A673 (cell line): ENCODE measurements around the gene MOXD1. TPM values are rescaled to one million over a fixed set of nuclear protein-coding genes. Genes with fewer than 3 reads are reported as not detected.
A peak's percentile ranks its signal among the peaks of the same experiment; 100 is the strongest.

ENCODE experiments used
- BruUV-seq: library from RNA; stranded (reverse); fragments of 400-500 nt; replicated peaks from 2 replicates; lab custom pipeline; 2021; lab: Mats Ljungman, UMichigan
- CTCF ChIA-PET: fragments of 300-600 bp; sonication (Branson Sonifier 250); formaldehyde crosslinking; loops from one replicate; lab custom pipeline; 2022; ENCODE audit warnings: antibody characterized with exemption; lab: Charles Lee
- POLR2A ChIA-PET: fragments of 300-600 bp; sonication (Branson Sonifier 250); formaldehyde crosslinking; loops from one replicate; lab custom pipeline; 2022; ENCODE audit warnings: antibody characterized with exemption; ENCODE audit not compliant: low non-redundant PET; lab: Charles Lee
- DNase-seq: peaks from one replicate; pipeline ENCODE4 v3.0.0-alpha.2; 2015; ENCODE audit warnings: low spot score
- H3K27ac ChIP-seq: fragments of 200-600 bp; sonication (generic); 2 replicates; pipeline ENCODE4 v1.5.1; 2016; ENCODE audit warnings: mixed run types, low read depth, mild to moderate bottlenecking, mixed read lengths, antibody characterized with exemption, low read length; ENCODE audit not compliant: poor library complexity, severe bottlenecking
- H3K27me3 ChIP-seq: fragments of 200-600 bp; sonication (generic); replicated peaks from 2 replicates; pipeline ENCODE4 v1.6.1; 2017; ENCODE audit warnings: mixed run types, low read depth, mild to moderate bottlenecking, mixed read lengths, antibody characterized with exemption, low read length; ENCODE audit not compliant: insufficient read depth, poor library complexity
- H3K36me3 ChIP-seq: fragments of 200-600 bp; sonication (generic); 2 replicates; pipeline ENCODE4 v1.6.1; 2016; ENCODE audit warnings: mixed run types, mild to moderate bottlenecking, mixed read lengths, antibody characterized with exemption, low read length; ENCODE audit not compliant: insufficient read depth, poor library complexity, severe bottlenecking
- H3K4me1 ChIP-seq: fragments of 200-600 bp; sonication (generic); 2 replicates; pipeline ENCODE4 v1.6.1; 2017; ENCODE audit warnings: mixed run types, mild to moderate bottlenecking, mixed read lengths, antibody characterized with exemption, low read length; ENCODE audit not compliant: insufficient read depth, poor library complexity, severe bottlenecking
- H3K4me3 ChIP-seq: fragments of 200-600 bp; sonication (generic); 2 replicates; pipeline ENCODE4 v1.5.1; 2016; ENCODE audit warnings: low read depth, mixed run types, mild to moderate bottlenecking, mixed read lengths, low read length; ENCODE audit not compliant: poor library complexity, severe bottlenecking
- H3K9me3 ChIP-seq: fragments of 200-600 bp; sonication (generic); 2 replicates; pipeline ENCODE4 v1.6.1; 2016; ENCODE audit warnings: mixed run types, low read depth, mild to moderate bottlenecking, mixed read lengths, antibody characterized with exemption, low read length; ENCODE audit not compliant: poor library complexity, severe bottlenecking
- EZH2 ChIP-seq: fragments of 200-600 bp; sonication (generic); IDR thresholded peaks from 2 replicates; pipeline ENCODE4 v1.6.1; 2017; ENCODE audit warnings: borderline replicate concordance, low read depth, mild to moderate bottlenecking, mixed read lengths, antibody characterized with exemption, low read length; ENCODE audit not compliant: poor library complexity, severe bottlenecking
- intact Hi-C: fragments of 100-400 bp; cut with micrococcal nuclease; formaldehyde crosslinking; loops from one replicate; pipeline ENCODE4 v1.10.0; 2022; ENCODE audit not compliant: unreplicated experiment
- total RNA-seq: library from RNA; stranded (reverse); gene quantifications from 2 replicates; pipeline ENCODE4 v1.2.3, GENCODE V29; 2021
- TF ChIP-seq, protein P1 (sequence below): fragments of 300-800, 200-600 bp; sonication (generic); conservative IDR thresholded peaks from 2 replicates; pipeline ENCODE4 v1.5.1; 2017; ENCODE audit warnings: low read depth, mild to moderate bottlenecking, antibody characterized with exemption, low read length, moderate library complexity, mixed read lengths

MOXD1 gene
- total RNA-seq, 1 experiment from 2014 or later, result not detected

DNA sequence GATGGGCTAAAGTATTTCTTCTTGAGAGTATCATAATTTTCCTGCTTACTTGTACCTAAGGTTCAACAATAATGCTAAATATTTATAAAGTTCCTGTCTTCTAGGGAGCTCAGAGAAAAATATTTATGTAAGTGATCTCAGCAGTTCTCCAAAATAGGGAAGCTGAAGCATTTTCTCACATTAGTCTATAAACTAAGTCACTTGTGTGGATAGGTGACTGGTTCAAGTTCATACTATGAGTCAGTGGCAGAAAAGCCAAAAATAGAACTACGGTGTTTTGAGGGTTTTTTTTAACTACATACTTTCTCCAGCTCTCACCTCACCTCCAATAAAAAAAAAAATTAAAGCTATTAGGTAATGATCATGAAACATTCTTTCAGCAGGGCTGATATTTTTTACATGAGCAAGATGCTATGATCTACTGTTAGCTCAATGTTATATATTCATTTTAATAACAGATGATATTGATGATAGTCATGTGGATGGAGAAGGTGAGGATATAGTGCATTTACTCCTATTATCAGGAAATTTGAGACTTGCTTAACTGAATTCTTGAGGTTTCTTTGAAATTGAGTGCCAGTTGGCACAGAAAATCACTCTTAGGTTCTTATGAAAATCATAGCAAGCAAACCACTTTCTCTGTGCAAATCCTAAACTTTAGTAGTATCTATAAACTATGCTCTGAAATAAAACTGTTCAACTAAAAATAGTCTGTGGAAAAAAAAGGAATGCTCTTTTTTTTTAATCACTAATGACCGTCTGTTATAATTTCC lies 4.1 kb upstream of the MOXD1 start:
- CTCF ChIA-PET, result no interaction called here
- BruUV-seq, result no TSS peak
- Histone ChIP-seq H3K4me3 (no peak overlapping the region), H3K36me3 (no peaks in the 10 kb centered on the region), H3K9me3 (no peaks in the 10 kb centered on the region), H3K4me1 (peaks cover 5% of the 10 kb centered on the region), H3K27me3 (peaks cover 83% of the 10 kb centered on the region), H3K27ac (no peak overlapping the region)
- TF ChIP-seq, protein P1, sequence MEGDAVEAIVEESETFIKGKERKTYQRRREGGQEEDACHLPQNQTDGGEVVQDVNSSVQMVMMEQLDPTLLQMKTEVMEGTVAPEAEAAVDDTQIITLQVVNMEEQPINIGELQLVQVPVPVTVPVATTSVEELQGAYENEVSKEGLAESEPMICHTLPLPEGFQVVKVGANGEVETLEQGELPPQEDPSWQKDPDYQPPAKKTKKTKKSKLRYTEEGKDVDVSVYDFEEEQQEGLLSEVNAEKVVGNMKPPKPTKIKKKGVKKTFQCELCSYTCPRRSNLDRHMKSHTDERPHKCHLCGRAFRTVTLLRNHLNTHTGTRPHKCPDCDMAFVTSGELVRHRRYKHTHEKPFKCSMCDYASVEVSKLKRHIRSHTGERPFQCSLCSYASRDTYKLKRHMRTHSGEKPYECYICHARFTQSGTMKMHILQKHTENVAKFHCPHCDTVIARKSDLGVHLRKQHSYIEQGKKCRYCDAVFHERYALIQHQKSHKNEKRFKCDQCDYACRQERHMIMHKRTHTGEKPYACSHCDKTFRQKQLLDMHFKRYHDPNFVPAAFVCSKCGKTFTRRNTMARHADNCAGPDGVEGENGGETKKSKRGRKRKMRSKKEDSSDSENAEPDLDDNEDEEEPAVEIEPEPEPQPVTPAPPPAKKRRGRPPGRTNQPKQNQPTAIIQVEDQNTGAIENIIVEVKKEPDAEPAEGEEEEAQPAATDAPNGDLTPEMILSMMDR, result no peak
- TF ChIP-seq EZH2, result peak; percentile 16
- intact Hi-C loops, result no loop called here
- DNase-seq, result no peak
- POLR2A ChIA-PET, result no interaction called here

DNA sequence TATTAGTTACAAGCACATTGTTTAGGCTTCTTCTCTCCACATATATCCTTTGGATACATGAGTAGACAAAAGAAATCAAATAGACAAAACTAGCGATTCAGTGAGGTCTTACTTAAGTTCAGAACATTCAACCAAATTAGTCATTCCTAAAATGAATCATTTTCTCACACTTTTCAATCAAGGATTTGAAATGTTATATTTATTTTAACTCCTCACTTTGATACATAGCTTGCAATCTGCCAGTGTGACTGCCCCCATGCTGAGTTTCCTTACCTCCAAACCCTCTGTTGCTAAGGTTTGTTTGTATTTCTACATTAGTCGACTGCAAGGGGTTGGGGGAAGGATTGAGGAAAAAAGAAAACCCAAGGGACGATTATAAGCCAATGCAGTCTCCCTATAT lies 3.5 kb upstream of the MOXD1 start:
- TF ChIP-seq, protein P1, result no peak
- no peak for TF ChIP-seq EZH2
- DNase-seq, result no peak
- Histone ChIP-seq H3K4me1 (peaks cover 5% of the 10 kb centered on the region), H3K36me3 (no peaks in the 10 kb centered on the region), H3K9me3 (no peaks in the 10 kb centered on the region), H3K27me3 (peaks cover 83% of the 10 kb centered on the region), H3K4me3 (no peak overlapping the region), H3K27ac (no peak overlapping the region)
- intact Hi-C loops, result no loop called here
- ChIA-PET CTCF (no interaction called here), POLR2A (no interaction called here)
- BruUV-seq, result no TSS peak

DNA sequence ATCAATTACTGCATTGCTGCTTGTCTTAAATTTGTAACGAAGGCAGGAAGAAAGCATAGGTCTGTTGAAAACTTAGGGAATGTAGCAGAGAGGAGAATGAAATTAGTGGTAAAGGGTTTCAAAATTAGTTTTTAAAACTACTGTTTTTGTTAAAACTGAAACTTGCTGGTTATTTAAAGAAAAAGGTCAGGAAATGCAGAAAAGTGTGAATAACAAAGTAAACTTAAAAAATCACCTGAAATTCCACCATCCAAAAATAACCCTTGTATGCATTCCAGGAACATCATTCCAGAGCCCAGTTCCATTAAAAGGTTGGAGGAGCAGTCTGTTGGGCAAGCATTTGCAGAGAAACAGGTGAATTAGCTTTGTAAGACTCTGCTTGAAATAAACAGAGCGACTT lies 3.1 kb upstream of the MOXD1 start:
- H3K4me3 ChIP-seq, result no peak overlapping the region
- H3K9me3 ChIP-seq, result no peaks in the 10 kb centered on the region
- intact Hi-C loops, result no loop called here
- no peak for DNase-seq
- peaks cover 5% of the 10 kb centered on the region for H3K4me1 ChIP-seq
- no TSS peak for BruUV-seq
- ChIA-PET CTCF (no interaction called here), POLR2A (no interaction called here)
- no peaks in the 10 kb centered on the region for H3K36me3 ChIP-seq
- H3K27me3 ChIP-seq, result peaks cover 83% of the 10 kb centered on the region
- no peak for TF ChIP-seq EZH2
- TF ChIP-seq, protein P1, result no peak
- no peak overlapping the region for H3K27ac ChIP-seq
